B cell (primary cell): ENCODE measurements around the gene PRL.

Experiments
- CTCF ChIP-seq: fragments of 200-600 bp; IDR thresholded peaks from one replicate; pipeline ENCODE4 v1.8.0; 2022; ENCODE audit warnings: antibody characterized with exemption, mild to moderate bottlenecking
- EZH2 ChIP-seq: IDR thresholded peaks from 2 replicates; pipeline ENCODE4 v1.6.1; 2012; ENCODE audit warnings: borderline replicate concordance, low read depth, mild to moderate bottlenecking, moderate library complexity, low read length; ENCODE audit not compliant: insufficient read depth, poor library complexity, severe bottlenecking

- TF ChIP-seq CTCF (no peak), EZH2 (no peak)
Observed at GRCh38 chr6:22320750-22321149, 23.9 kb upstream of the PRL start.
